Breast epithelium (tissue), 4 donors: ENCODE results near the gene SLC25A17. TPM values are rescaled to one million over a fixed set of nuclear protein-coding genes. Genes with fewer than 3 reads are reported as not detected.

Experiments used
- DNase-seq, 2 donors: peaks; one replicate each; pipeline ENCODE4 v3.0.0-alpha.2; 2019; ENCODE audit warnings: low spot score in 2 of 2
- H3K27ac ChIP-seq, 2 donors: fragments of 200-600 bp; sonication (generic) in 1 of 2; one replicate each; pipeline ENCODE4 v1.5.1; 2016 to 2019; ENCODE audit warnings: mild to moderate bottlenecking in 1 of 2
- H3K27me3 ChIP-seq, 2 donors: fragments of 200-600 bp; sonication (generic) in 1 of 2; one replicate each; pipeline versions ENCODE4 v1.5.1 to v1.6.0; 2017 to 2019; ENCODE audit warnings: control low read depth in 1 of 2, mild to moderate bottlenecking in 1 of 2
- H3K36me3 ChIP-seq: fragments of 200-600 bp; one replicate; pipeline ENCODE4 v1.5.1; 2019
- H3K4me1 ChIP-seq, 2 donors: fragments of 200-600 bp; sonication (generic); one replicate each; pipeline ENCODE4 v1.5.1; 2016 to 2019; ENCODE audit warnings: control low read depth in 1 of 2
- H3K4me3 ChIP-seq, 3 donors: fragments of 200-600 bp; sonication (generic); 1 replicate in 2 of 3; 2 replicates in 1 of 3; pipeline ENCODE4 v1.5.1; 2016 to 2019; ENCODE audit warnings: mild to moderate bottlenecking in 3 of 3, moderate library complexity in 2 of 3
- H3K9me3 ChIP-seq, 2 donors: fragments of 200-600 bp; sonication (generic) in 1 of 2; one replicate each; pipeline ENCODE4 v1.5.1; 2016 to 2019; ENCODE audit warnings: control low read depth in 1 of 2
- CTCF ChIP-seq, 3 donors: fragments of 450-650 bp; IDR thresholded peaks; one replicate each; pipeline ENCODE4 v1.5.1; 2016 to 2017; ENCODE audit warnings: antibody characterized with exemption in 3 of 3, mild to moderate bottlenecking in 3 of 3, moderate library complexity in 3 of 3
- POLR2A ChIP-seq: fragments of 450-650 bp; IDR thresholded peaks from one replicate; pipeline ENCODE4 v1.6.1; 2016; ENCODE audit warnings: antibody characterized with exemption, mild to moderate bottlenecking, moderate library complexity
- POLR2AphosphoS5 ChIP-seq, 3 donors: sonication (generic); formaldehyde crosslinking; IDR thresholded peaks; one replicate each; pipeline ENCODE4 v1.6.1; 2017; ENCODE audit warnings: antibody characterized with exemption in 3 of 3
- intact Hi-C: fragments of 100-400 bp; cut with DNase I; formaldehyde crosslinking; loops from one replicate; pipeline ENCODE4 v1.15.1; 2023; ENCODE audit warnings: low total_unique reads
- total RNA-seq, 3 donors: library from RNA; depleted of rRNA; stranded (reverse); fragments of >200 nt; gene quantifications; one replicate each; pipeline ENCODE4 v1.1.0, GENCODE V29; 2016

The SLC25A17 gene
- total RNA-seq, 3 donors from 2014 or later: 18.1 to 23.3 (median 19.0) TPM

DNA sequence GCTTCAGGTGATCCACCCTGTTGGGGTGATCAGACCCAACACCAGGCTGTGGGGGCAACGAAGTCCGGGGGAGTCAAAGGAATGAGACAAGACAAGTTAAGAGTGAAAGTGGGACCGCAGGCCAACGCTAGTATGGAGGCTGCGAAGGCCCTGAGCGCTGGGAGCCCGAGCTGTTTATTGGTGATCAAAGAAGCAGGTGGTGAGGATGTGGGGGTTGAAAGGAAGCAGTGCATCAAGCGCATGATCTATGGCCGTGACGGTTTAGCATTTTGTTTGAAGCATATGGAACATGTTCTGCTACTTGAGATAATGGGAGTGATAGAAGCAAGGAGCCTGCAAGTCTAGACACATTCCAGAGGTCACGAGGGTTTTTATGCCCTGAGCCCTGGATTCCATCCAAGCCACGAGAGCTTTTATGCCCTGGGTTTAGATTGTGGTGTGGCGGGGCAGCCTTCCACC is 90.4 kb downstream of the SLC25A17 start:
- H3K27ac ChIP-seq: peak overlapping the region in 1 of 2 donors; percentile 4
- H3K4me3 ChIP-seq: no peak overlapping the region
- no peak for DNase-seq
- intact Hi-C loops: no loop called here
- no peaks in the 10 kb centered on the region for H3K27me3 ChIP-seq
- no peaks in the 10 kb centered on the region for H3K4me1 ChIP-seq
- TF ChIP-seq POLR2A (no peak), POLR2AphosphoS5 (IDR thresholded peaks at IDR 0.05) (no peak), CTCF (IDR thresholded peaks at IDR 0.05) (no peak)
- no peaks in the 10 kb centered on the region for H3K9me3 ChIP-seq
- no peaks in the 10 kb centered on the region for H3K36me3 ChIP-seq

DNA sequence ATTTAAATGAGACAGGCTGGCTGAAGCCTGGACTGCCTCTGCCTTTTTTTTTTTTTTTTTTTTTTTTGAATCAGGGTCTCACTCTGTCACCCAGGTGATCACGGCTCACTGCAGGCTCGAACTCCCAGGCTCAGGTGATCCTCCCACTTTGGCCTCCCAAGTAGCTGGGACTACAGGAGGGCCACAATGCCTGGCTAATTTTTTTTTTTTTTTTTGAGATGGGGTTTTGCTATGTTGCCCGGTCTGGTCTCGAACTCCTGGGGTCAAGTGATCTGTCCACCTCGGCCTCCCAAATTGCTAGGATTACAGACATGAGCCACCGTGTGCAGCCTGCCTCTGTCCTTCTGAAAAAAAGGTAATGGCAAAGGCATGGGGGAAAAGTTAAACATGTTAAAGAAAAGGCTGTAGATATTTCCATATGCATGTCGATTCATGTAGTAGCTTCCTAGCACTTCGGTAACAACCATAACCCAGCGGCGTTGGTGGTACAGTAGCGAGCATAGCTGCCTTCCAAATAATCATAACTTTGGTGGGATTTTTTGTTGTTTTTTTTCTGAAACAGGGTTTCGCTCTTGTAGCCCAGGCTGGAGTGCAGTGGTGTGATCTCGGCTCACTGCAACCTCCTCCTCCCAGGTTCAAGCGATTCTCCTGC is 91.1 kb downstream of the SLC25A17 start:
- Histone ChIP-seq H3K4me1 (no peaks in the 10 kb centered on the region), H3K27ac (no peak overlapping the region), H3K9me3 (no peaks in the 10 kb centered on the region), H3K36me3 (no peaks in the 10 kb centered on the region), H3K4me3 (no peak overlapping the region), H3K27me3 (no peaks in the 10 kb centered on the region)
- no peak for DNase-seq
- TF ChIP-seq CTCF (IDR thresholded peaks at IDR 0.05): no peak
- no peak for TF ChIP-seq POLR2AphosphoS5 (IDR thresholded peaks at IDR 0.05)
- no peak for TF ChIP-seq POLR2A
- intact Hi-C loops: no loop called here

DNA sequence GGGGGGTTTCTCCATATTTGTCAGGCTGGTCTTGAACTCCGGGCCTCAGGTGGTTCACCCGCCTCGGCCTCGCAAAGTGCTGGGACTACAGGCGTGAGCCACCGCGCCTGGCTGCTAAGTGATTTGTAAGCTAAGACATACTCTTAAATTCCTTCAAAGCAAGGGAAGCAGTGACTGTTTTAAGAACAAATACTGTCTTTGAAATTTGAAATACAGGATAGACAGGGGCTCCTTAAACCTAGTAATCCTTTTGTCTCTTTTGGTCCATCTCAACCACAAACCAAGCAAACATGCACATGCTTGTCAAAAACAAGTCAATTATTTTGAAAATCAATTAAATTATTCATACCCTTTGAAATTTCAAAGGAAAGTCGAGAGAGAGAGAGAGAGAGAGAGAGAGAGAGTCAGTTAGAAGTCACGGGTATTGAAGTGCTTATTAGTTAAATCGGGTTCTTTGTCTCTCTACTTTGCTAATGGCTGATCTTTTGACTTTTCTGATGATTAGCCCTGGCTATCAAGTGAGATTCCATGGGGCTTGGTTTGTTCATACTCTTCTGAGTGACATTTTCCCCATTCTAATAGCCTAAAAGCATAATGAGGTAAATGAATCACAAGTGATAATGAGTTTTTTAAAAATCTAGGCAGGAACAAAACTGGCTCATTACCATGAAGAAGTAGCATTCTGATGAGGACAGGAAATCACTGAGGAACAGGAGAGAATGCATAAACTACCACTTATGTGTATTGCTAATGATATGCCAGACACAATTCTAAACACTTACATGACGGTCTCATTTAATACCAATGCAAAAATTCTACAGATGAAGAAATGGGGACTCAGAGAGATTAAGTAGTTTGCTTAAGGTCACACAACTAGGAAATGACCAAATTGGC is 91.8 kb downstream of the SLC25A17 start:
- Histone ChIP-seq H3K4me1 (no peaks in the 10 kb centered on the region), H3K9me3 (no peaks in the 10 kb centered on the region), H3K4me3 (no peak overlapping the region), H3K27me3 (no peaks in the 10 kb centered on the region), H3K27ac (no peak overlapping the region), H3K36me3 (no peaks in the 10 kb centered on the region)
- no peak for DNase-seq
- intact Hi-C loops: no loop called here
- TF ChIP-seq POLR2AphosphoS5 (IDR thresholded peaks at IDR 0.05) (no peak), CTCF (IDR thresholded peaks at IDR 0.05) (no peak), POLR2A (no peak)

- Histone ChIP-seq H3K27ac (no peak overlapping the region), H3K36me3 (no peaks in the 10 kb centered on the region), H3K4me3 (no peak overlapping the region), H3K27me3 (no peaks in the 10 kb centered on the region), H3K4me1 (no peaks in the 10 kb centered on the region), H3K9me3 (no peaks in the 10 kb centered on the region)
- TF ChIP-seq CTCF (IDR thresholded peaks at IDR 0.05) (no peak), POLR2A (no peak), POLR2AphosphoS5 (IDR thresholded peaks at IDR 0.05) (no peak)
- no peak for DNase-seq
- intact Hi-C loops: no loop called here
Observed at GRCh38 chr22:40726514-40726913, 92.6 kb downstream of the SLC25A17 start.

DNA sequence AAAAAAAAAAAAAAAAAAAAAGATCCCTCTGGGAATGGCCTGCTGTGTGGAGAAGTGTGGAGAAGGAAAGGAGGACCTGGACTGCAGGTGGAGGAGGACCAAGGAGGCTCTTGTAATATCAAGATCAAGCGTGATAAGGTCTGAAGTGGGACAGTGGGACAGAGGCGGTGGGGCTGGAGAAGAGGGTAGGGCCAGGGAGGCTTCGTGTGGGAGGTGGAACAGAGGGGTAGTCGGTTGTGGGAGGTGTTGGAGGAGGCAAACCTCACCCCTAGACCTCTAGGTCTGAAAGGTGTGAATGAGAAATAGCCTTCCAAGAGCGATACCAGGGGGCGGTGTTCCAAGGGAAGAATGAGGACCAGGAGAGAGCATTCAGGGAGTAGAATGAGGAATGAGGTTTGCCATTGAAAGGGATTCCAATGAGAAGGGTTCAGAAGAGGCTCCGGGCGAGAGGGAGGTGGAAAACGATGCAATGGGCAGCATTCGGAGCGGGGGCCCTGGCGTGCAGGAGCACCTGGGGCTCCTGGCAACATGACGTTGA is 95.7 kb downstream of the SLC25A17 start:
- no peak for TF ChIP-seq CTCF (IDR thresholded peaks at IDR 0.05)
- no peak for TF ChIP-seq POLR2AphosphoS5 (IDR thresholded peaks at IDR 0.05)
- no peak for TF ChIP-seq POLR2A
- no peak for DNase-seq
- no peaks in the 10 kb centered on the region for H3K4me1 ChIP-seq
- no peak overlapping the region for H3K27ac ChIP-seq
- no peaks in the 10 kb centered on the region for H3K9me3 ChIP-seq
- H3K27me3 ChIP-seq: no peaks in the 10 kb centered on the region
- no peaks in the 10 kb centered on the region for H3K36me3 ChIP-seq
- intact Hi-C loops: no loop called here
- no peak overlapping the region for H3K4me3 ChIP-seq
